PC-9 (cell line): ENCODE measurements around the gene KRTAP3-1.

ENCODE experiments used
- EZH2 ChIP-seq: fragments of 200-600 bp; sonication (generic); IDR thresholded peaks from 2 replicates; pipeline ENCODE4 v1.8.0; 2017; ENCODE audit warnings: antibody characterized with exemption, low read depth
- TF ChIP-seq, protein P1 (sequence below): fragments of 200-600 bp; sonication (generic); conservative IDR thresholded peaks from 2 replicates; pipeline ENCODE4 v1.6.1; 2017; ENCODE audit warnings: mixed run types, antibody characterized with exemption, mild to moderate bottlenecking, moderate library complexity

DNA sequence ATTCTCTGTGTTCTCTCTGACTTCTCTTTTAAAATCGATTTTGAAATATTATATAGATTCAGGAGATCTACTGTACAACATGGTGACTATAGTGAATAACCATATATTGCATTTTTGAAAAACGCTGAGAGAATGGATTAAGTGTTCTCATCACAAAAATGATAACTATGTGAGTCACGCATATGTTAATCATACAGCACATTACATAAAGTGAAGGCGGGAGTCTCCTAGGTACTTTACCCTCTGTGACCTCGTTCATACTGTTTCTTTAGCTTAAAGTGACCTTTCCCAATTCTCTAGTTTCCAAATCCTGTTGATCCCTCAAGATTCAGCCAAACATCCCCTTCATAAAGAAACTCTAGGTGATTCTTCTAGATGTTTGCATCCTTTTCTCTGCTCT is 6.1 kb downstream of the KRTAP3-1 start:
- TF ChIP-seq EZH2: no peak
- TF ChIP-seq, protein P1, sequence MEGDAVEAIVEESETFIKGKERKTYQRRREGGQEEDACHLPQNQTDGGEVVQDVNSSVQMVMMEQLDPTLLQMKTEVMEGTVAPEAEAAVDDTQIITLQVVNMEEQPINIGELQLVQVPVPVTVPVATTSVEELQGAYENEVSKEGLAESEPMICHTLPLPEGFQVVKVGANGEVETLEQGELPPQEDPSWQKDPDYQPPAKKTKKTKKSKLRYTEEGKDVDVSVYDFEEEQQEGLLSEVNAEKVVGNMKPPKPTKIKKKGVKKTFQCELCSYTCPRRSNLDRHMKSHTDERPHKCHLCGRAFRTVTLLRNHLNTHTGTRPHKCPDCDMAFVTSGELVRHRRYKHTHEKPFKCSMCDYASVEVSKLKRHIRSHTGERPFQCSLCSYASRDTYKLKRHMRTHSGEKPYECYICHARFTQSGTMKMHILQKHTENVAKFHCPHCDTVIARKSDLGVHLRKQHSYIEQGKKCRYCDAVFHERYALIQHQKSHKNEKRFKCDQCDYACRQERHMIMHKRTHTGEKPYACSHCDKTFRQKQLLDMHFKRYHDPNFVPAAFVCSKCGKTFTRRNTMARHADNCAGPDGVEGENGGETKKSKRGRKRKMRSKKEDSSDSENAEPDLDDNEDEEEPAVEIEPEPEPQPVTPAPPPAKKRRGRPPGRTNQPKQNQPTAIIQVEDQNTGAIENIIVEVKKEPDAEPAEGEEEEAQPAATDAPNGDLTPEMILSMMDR: no peak
